Nucleus accumbens (tissue), 56 donors: ENCODE data around the gene OPRM1.

Experiments used
- DNase-seq, 56 donors: peaks; one replicate each; lab custom pipeline; 2025; lab: John Stamatoyannopoulos, UW

The OPRM1 gene

GRCh38 chr6:154080461-154081189, 41.6 kb downstream of the OPRM1 start:
- no peak for DNase-seq

- DNase-seq: no peak
Observed at GRCh38 chr6:154086510-154086909, 47.5 kb downstream of the OPRM1 start.

- DNase-seq: no peak
Observed at GRCh38 chr6:154092326-154092962, 53.4 kb downstream of the OPRM1 start.

- DNase-seq: no peak
Observed at GRCh38 chr6:154093231-154094044, 54.4 kb downstream of the OPRM1 start.

GRCh38 chr6:154095571-154095970, 56.5 kb downstream of the OPRM1 start:
- DNase-seq: no peak

- DNase-seq: no peak
Observed at GRCh38 chr6:154096316-154096715, 57.3 kb downstream of the OPRM1 start.

- no peak for DNase-seq
Observed at GRCh38 chr6:154096834-154097233, 57.8 kb downstream of the OPRM1 start.

GRCh38 chr6:154099211-154099610, 60.2 kb downstream of the OPRM1 start:
- no peak for DNase-seq

GRCh38 chr6:154106251-154106650, 67.2 kb downstream of the OPRM1 start:
- DNase-seq: no peak

GRCh38 chr6:154111025-154111424, 72.0 kb downstream of the OPRM1 start:
- no peak for DNase-seq

DNA sequence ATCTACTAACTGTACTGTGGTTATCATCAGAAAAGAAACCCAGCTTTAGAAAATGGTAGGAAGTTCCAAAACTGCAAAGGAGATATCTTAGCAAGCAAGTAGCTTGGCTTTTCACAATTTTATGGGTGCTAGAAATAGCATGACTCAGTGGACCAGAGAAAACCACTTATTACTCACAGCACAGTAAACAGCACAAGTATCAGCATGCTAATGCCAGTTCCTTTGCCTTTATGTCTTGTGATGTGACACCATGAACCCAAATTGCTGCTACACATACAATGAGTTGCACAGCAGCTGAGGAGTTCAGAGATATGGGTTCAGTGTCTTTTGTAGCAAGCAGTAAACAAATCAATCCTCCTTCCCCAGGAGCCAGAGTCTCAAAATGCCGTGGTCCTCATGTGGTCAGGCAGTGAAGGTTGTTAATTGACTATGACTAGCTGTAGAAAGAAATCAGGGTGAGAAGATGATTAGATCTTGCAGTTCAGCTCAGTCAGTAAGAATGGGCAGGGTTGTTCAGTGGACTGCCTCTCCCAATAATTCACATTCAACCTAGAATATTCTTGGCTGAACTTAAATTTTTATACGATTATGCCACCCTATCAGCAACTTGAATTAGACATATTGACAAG, 73.3 kb downstream of the OPRM1 start:
- DNase-seq: no peak

DNA sequence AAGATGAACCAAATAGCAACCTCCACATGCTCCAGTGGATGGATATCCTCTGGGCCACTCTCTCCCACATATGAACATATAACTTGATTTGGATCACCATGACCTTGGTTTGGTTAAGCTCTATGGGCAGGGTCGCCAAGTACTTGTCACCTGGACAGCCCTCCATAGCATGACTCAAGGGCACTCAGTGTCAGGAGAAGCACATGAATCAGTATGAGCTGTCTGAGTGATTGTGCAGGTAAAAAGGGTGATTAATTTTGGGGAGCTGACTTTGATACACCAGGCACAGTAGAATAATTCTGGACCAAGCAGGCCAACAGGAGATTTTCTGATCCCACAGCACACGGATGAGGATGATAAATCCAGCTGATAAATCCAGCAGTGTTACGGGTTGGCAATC, 74.4 kb downstream of the OPRM1 start:
- DNase-seq: no peak

- DNase-seq: no peak
Observed at GRCh38 chr6:154117485-154117884, 78.4 kb downstream of the OPRM1 start.

GRCh38 chr6:154122195-154122925, 83.3 kb downstream of the OPRM1 start:
- DNase-seq: no peak

- no peak for DNase-seq
Observed at GRCh38 chr6:154123155-154123956, 84.3 kb downstream of the OPRM1 start.

DNA sequence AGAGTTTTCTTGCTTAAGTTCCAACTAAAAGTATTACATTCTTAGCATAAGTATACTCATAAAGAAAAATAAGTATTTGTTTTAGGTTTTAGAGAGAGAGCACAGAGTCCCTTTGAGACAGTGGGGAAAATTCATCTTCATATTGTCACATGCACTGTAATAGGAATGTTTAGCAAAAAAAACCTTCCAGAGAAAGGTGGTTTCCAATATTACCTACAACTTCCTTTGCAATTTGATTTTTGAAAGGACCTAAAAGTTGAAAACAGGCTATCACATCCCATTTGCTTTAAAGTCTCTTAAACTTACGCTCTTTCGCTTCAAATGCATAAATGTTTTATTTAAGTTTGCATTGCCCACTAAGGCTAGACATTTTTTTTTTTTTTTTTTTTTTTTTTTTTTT, 86.4 kb downstream of the OPRM1 start:
- DNase-seq: no peak

- no peak for DNase-seq
Observed at GRCh38 chr6:154127657-154128056, 88.6 kb downstream of the OPRM1 start.

GRCh38 chr6:154134471-154135147, 95.6 kb downstream of the OPRM1 start:
- DNase-seq: no peak

DNA sequence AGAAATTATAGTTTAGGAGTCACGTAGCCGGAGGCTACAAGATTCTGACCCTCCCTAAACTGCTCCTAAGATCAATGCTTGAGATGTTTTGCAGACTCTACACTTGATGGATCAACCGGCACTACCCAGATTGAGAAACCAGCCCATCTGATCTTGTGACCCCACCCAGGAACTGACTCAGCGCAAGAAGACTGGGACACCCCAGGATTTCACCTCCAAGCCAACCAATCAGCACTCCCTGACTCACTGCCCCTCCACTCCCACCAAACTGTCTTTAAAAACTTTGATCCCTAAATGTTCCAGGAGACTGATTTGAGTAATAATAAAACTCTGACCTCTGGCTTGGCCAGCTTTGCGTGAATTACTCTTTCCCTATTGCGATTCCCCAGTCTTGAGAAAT, 99.8 kb downstream of the OPRM1 start:
- no peak for DNase-seq
